ENCODE data around the gene HHEX.

GRCh38 chr10:92740762-92741161, 51.0 kb downstream of the HHEX start:
- no peak for TF ChIP-seq CTCF (IDR thresholded peaks at IDR 0.05)
- TF ChIP-seq POLR2A (IDR thresholded peaks at IDR 0.05): no peak

All from testis (tissue), 2 donors.